Adipocyte (in vitro differentiated cells): ENCODE measurements around the gene CARD11.

ENCODE experiments used
- DNase-seq: peaks from one replicate; pipeline ENCODE4 v3.0.0-alpha.2; 2015; ENCODE audit warnings: low read depth
- H3K27me3 ChIP-seq: replicated peaks from 2 replicates; pipeline ENCODE4 v1.7.0; 2013; ENCODE audit warnings: mild to moderate bottlenecking, low read length, moderate library complexity; ENCODE audit not compliant: control insufficient read depth, insufficient read depth
- H3K36me3 ChIP-seq: 2 replicates; pipeline ENCODE4 v1.7.0; 2013; ENCODE audit warnings: low read length, mild to moderate bottlenecking, moderate library complexity; ENCODE audit not compliant: control insufficient read depth, insufficient read depth, severe bottlenecking
- H3K4me1 ChIP-seq: 2 replicates; pipeline ENCODE4 v1.7.0; 2013; ENCODE audit warnings: mild to moderate bottlenecking, low read length, moderate library complexity; ENCODE audit not compliant: control insufficient read depth, insufficient read depth
- H3K4me3 ChIP-seq: 2 replicates; pipeline ENCODE4 v1.7.0; 2013; ENCODE audit warnings: mild to moderate bottlenecking, low read length, moderate library complexity
- H3K9ac ChIP-seq: 2 replicates; pipeline ENCODE4 v1.7.0; 2013; ENCODE audit warnings: mild to moderate bottlenecking, low read length, moderate library complexity
- H3K9me3 ChIP-seq: 2 replicates; pipeline ENCODE4 v1.7.0; 2013; ENCODE audit warnings: mild to moderate bottlenecking, low read length, moderate library complexity; ENCODE audit not compliant: control insufficient read depth

Gene CARD11

GRCh38 chr7:2929321-2930201 is 114.1 kb downstream of the CARD11 start:
- no peaks in the 10 kb centered on the region for H3K36me3 ChIP-seq
- peaks cover 49% of the 10 kb centered on the region for H3K27me3 ChIP-seq
- H3K4me1 ChIP-seq: peaks cover 6% of the 10 kb centered on the region
- H3K4me3 ChIP-seq: no peak overlapping the region
- no peaks in the 10 kb centered on the region for H3K9me3 ChIP-seq
- no peak for DNase-seq
- H3K9ac ChIP-seq: no peak overlapping the region

GRCh38 chr7:2928613-2929311 is 114.9 kb downstream of the CARD11 start:
- no peak for DNase-seq
- Histone ChIP-seq H3K36me3 (no peaks in the 10 kb centered on the region), H3K4me1 (peaks cover 6% of the 10 kb centered on the region), H3K9me3 (no peaks in the 10 kb centered on the region), H3K9ac (no peak overlapping the region), H3K27me3 (peaks cover 49% of the 10 kb centered on the region), H3K4me3 (no peak overlapping the region)

DNA sequence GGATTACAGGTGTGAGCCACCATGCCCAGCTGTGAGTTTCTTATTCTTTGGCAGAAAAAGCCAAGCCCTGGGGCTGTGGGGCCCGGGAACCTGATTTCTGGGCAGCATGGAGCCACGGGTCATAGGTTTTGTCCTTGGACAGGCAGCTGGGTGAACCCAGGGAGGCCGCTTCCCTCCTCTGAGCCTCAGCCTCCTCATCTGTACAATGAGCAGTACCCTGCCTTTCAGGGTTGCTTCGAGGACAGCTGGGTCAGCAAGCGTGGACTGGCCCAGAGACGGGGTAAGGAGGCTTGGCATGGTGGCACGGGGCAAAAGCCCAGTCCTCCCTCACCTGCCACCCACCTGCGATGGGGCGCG is 115.4 kb downstream of the CARD11 start:
- peaks cover 49% of the 10 kb centered on the region for H3K27me3 ChIP-seq
- no peak overlapping the region for H3K4me3 ChIP-seq
- no peaks in the 10 kb centered on the region for H3K36me3 ChIP-seq
- peaks cover 6% of the 10 kb centered on the region for H3K4me1 ChIP-seq
- no peaks in the 10 kb centered on the region for H3K9me3 ChIP-seq
- H3K9ac ChIP-seq: no peak overlapping the region
- no peak for DNase-seq

- Histone ChIP-seq H3K4me1 (peaks cover 6% of the 10 kb centered on the region), H3K4me3 (no peak overlapping the region), H3K36me3 (no peaks in the 10 kb centered on the region), H3K9me3 (no peaks in the 10 kb centered on the region), H3K27me3 (peaks cover 50% of the 10 kb centered on the region), H3K9ac (no peak overlapping the region)
- no peak for DNase-seq
Measured at GRCh38 chr7:2927592-2927991, 116.1 kb downstream of the CARD11 start.

DNA sequence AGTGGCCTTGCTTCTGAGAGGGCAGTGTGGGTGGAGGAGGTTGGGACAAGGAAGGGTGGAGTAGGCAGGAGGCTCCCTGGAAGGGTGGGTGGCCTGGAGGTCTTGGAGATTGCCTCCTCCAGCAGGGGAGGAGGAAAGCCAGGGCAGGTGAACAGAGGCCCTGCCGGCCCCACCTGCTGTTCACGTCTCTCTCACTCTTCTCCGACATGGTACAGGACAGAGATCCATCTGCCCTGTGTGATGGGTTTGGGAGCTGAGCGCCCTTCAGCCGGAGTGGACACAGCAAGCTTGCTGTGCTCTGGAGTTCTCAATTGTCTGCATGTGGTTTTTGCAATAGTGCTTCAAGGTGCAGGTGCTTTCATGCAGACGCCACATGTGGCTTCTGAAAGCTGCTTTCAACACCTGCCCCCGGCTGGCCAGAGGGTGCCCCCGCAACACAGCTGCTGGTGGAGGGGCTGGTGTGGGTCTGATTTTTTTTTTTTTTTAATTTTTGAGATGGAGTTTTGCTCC is 116.7 kb downstream of the CARD11 start:
- DNase-seq: no peak
- Histone ChIP-seq H3K9me3 (no peaks in the 10 kb centered on the region), H3K9ac (no peak overlapping the region), H3K27me3 (peaks cover 47% of the 10 kb centered on the region), H3K36me3 (no peaks in the 10 kb centered on the region), H3K4me3 (no peak overlapping the region), H3K4me1 (peaks cover 6% of the 10 kb centered on the region)

- Histone ChIP-seq H3K9me3 (no peaks in the 10 kb centered on the region), H3K27me3 (peaks cover 45% of the 10 kb centered on the region), H3K9ac (no peak overlapping the region), H3K36me3 (no peaks in the 10 kb centered on the region), H3K4me1 (peaks cover 6% of the 10 kb centered on the region), H3K4me3 (no peak overlapping the region)
- DNase-seq: no peak
Measured at GRCh38 chr7:2926120-2926895, 117.4 kb downstream of the CARD11 start.

DNA sequence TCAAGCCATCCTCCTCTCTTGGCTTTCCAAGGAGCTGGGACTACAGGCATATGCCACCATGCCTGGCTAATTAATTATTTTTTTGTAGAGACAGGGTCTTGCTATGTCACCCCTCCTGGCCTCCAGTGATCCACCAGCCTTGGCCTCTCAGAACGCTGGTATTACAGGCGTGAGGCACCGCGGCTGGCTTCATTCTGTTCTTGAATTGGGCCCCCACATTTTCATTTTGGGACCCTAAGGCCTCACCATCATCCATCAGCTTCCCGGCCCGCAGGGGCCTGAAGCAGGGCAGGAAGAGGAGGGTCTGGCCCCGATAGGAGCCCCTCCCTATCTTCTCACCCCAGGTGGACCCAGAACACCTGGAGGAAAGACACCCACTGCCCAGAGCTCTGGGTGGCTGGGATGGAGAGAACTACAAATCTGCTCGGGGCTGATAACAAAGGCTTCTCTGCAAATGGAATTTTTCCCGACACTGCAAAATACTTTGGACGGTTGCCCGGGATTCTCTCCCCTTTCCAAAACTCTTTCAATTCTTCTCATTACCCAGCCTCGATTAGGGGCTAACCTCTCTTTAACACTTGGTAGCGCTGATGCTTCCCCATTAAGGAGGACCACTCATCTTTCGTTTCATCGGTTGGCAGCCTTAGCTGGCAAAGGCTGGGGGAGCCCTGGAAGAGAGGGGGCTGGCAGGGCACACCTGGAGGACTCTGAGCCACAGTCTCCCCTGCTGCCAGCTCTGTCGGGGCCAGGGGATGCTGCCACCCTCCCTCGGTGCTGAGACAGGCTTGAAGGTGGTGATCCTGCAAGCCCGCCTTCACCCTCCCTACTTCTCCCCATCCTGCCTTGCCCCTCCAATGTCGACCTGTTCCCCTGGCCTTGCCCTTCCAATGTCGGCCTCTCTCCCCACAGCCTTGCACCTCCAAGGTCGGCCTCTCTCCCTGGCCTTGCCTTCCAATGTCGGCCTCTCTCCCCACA is 118.5 kb downstream of the CARD11 start:
- no peak overlapping the region for H3K9ac ChIP-seq
- H3K36me3 ChIP-seq: no peaks in the 10 kb centered on the region
- H3K4me3 ChIP-seq: no peak overlapping the region
- peaks cover under 1% of the 10 kb centered on the region for H3K9me3 ChIP-seq
- H3K27me3 ChIP-seq: peaks cover 47% of the 10 kb centered on the region
- H3K4me1 ChIP-seq: peaks cover 6% of the 10 kb centered on the region
- no peak for DNase-seq

DNA sequence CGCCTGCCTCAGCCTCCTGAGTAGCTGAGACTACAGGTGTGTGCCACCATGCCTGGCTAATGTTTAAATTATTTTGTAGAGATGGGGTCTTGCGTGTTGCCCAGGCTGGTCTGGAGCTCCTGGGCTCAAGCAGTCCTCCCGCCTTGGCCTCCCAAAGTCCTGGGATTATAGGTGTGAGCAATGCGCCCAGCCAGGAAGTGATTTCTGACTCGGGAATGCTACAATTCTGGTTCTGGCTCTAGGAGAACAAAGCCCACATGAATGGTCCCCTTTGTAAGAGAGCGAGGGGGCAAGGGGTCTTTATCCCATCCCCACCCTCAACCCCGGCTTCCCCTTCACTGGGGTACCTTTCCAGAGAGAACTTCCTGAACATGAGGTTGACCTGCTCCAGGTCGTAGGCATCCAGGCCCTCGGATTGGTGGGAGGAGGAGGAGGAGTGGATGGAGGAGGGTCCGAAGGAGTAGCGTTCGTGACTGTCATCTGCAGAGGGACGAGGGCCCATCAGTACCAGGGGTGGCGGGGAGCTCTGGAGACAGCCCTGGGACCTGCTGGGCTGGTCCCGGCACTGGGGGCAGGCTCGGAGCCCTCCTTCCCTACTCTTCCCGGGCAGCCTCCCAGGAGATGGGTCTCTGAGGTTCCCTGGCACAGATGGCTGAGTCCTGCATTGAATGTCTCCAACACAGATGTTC is 119.6 kb downstream of the CARD11 start:
- Histone ChIP-seq H3K27me3 (peaks cover 43% of the 10 kb centered on the region), H3K4me3 (no peak overlapping the region), H3K36me3 (no peaks in the 10 kb centered on the region), H3K4me1 (peaks cover 6% of the 10 kb centered on the region), H3K9ac (no peak overlapping the region), H3K9me3 (peaks cover 4% of the 10 kb centered on the region)
- no peak for DNase-seq

DNA sequence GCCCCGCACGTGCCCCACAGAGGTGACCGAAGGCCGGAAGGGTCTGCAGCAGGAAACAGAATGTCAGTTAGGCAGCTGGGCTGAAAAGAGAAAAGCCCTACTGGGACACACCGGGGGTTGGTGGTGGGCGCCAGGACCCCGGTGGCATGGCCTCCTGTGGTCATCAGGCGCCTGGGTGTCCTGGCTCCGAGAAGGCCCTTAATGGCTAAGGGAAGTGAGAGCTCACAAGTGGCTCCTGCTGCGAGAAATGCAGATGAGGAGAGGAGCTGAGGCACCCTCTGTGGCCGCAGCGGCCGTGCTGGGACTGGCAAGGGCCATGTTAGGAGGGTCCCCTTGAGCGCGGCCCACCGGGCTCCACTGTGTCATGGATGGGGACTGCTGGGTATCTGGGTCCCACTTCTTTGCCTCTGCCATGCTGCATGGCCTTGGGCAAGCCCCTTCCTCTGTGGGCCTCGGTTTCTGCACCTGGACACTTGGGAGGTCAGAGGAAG is 120.3 kb downstream of the CARD11 start:
- H3K9ac ChIP-seq: no peak overlapping the region
- H3K36me3 ChIP-seq: no peaks in the 10 kb centered on the region
- H3K9me3 ChIP-seq: peaks cover 4% of the 10 kb centered on the region
- peaks cover 44% of the 10 kb centered on the region for H3K27me3 ChIP-seq
- no peak for DNase-seq
- no peak overlapping the region for H3K4me3 ChIP-seq
- H3K4me1 ChIP-seq: no peaks in the 10 kb centered on the region

GRCh38 chr7:2922866-2923265 is 120.8 kb downstream of the CARD11 start:
- no peak overlapping the region for H3K4me3 ChIP-seq
- DNase-seq: no peak
- H3K27me3 ChIP-seq: peaks cover 47% of the 10 kb centered on the region
- H3K36me3 ChIP-seq: no peaks in the 10 kb centered on the region
- H3K9me3 ChIP-seq: peaks cover 4% of the 10 kb centered on the region
- no peaks in the 10 kb centered on the region for H3K4me1 ChIP-seq
- no peak overlapping the region for H3K9ac ChIP-seq
